H1 (cell line): ENCODE data around the gene ARAP2. TPM values are rescaled to one million over a fixed set of nuclear protein-coding genes. Genes with fewer than 3 reads are reported as not detected.

Experiments
- CTCF ChIA-PET: fragments of 300-600 bp; sonication (Branson Sonifier 250); formaldehyde crosslinking; loops from one replicate; lab custom pipeline; 2021; ENCODE audit not compliant: partially characterized antibody; lab: Charles Lee
- POLR2A ChIA-PET: fragments of 300-600 bp; sonication (Branson Sonifier 250); formaldehyde crosslinking; loops from one replicate; lab custom pipeline; 2021; ENCODE audit warnings: inconsistent platforms; ENCODE audit not compliant: partially characterized antibody; lab: Charles Lee
- DNase-seq, 2 experiments: peaks; one replicate each; pipeline versions ENCODE4 v3.0.0 to v3.0.0-alpha.2; 2010 to 2022; ENCODE audit warnings: low spot score in 2 of 2, low read depth in 1 of 2, mixed read lengths in 1 of 2
- FAIRE-seq: peaks from 2 replicates; lab custom pipeline; 2011; peaks lifted over from hg19 to GRCh38; lab: Jason Lieb, UNC
- H2AFZ ChIP-seq: 2 replicates; pipeline ENCODE4 v1.8.1; 2012; ENCODE audit warnings: low read length, inconsistent platforms
- H2AK5ac ChIP-seq: 2 replicates; pipeline ENCODE4 v1.6.1; 2013; ENCODE audit warnings: low read depth, low read length
- H2BK120ac ChIP-seq: replicated peaks from 2 replicates; pipeline ENCODE3; 2013; ENCODE audit warnings: low read depth, low read length, inconsistent platforms
- H2BK12ac ChIP-seq: 2 replicates; pipeline ENCODE4 v1.6.1; 2013; ENCODE audit warnings: low read depth, low read length
- H2BK15ac ChIP-seq: 2 replicates; pipeline ENCODE4 v1.6.1; 2013; ENCODE audit warnings: low read length
- H2BK20ac ChIP-seq: 2 replicates; pipeline ENCODE4 v1.6.1; 2013; ENCODE audit warnings: low read length
- H2BK5ac ChIP-seq: 2 replicates; pipeline ENCODE4 v1.6.1; 2013; ENCODE audit warnings: low read depth, low read length
- H3K14ac ChIP-seq: 2 replicates; pipeline ENCODE4 v1.6.1; 2013; ENCODE audit warnings: inconsistent platforms; ENCODE audit not compliant: insufficient read length
- H3K18ac ChIP-seq: 2 replicates; pipeline ENCODE4 v1.6.1; 2013; ENCODE audit warnings: low read length; ENCODE audit errors: extremely low read depth
- H3K23ac ChIP-seq: 2 replicates; pipeline ENCODE4 v1.6.1; 2013; ENCODE audit warnings: inconsistent platforms; ENCODE audit not compliant: insufficient read length
- H3K23me2 ChIP-seq: 2 replicates; pipeline ENCODE4 v1.6.1; 2013; ENCODE audit warnings: low read depth, low read length
- H3K27ac ChIP-seq: 2 replicates; pipeline ENCODE4 v1.6.1; 2011; ENCODE audit warnings: low read depth, low read length, inconsistent platforms
- H3K27me3 ChIP-seq, 4 experiments: replicated peaks in 1 of 4; 1 replicate in 1 of 4; 2 replicates in 3 of 4; pipeline versions ENCODE4 v1.6.1 to v1.8.1; 2011 to 2013; ENCODE audit warnings: low read length in 3 of 4, mild to moderate bottlenecking in 3 of 4, inconsistent platforms in 2 of 4, mixed read lengths in 2 of 4, moderate library complexity in 1 of 4; ENCODE audit not compliant: control insufficient read depth in 3 of 4, insufficient read depth in 3 of 4; ENCODE audit errors: extremely low read depth in 1 of 4
- H3K36me3 ChIP-seq, 4 experiments: 2 replicates each; pipeline versions ENCODE4 v1.6.1 to v1.8.1; 2011 to 2013; ENCODE audit warnings: mild to moderate bottlenecking in 4 of 4, low read length in 3 of 4, moderate library complexity in 2 of 4, control low read depth in 1 of 4, inconsistent platforms in 1 of 4; ENCODE audit not compliant: insufficient read depth in 4 of 4, control insufficient read depth in 2 of 4
- H3K4ac ChIP-seq: replicated peaks from 2 replicates; pipeline ENCODE3; 2013; ENCODE audit warnings: low read length, low read depth, mixed read lengths, inconsistent platforms; ENCODE audit not compliant: insufficient read length
- H3K4me1 ChIP-seq, 4 experiments: replicated peaks in 1 of 4; 1 replicate in 1 of 4; 2 replicates in 3 of 4; pipeline versions ENCODE4 v1.6.1 to v1.8.1; 2011 to 2013; ENCODE audit warnings: low read length in 3 of 4, inconsistent platforms in 2 of 4, mixed read lengths in 1 of 4; ENCODE audit not compliant: insufficient read depth in 4 of 4, control insufficient read depth in 3 of 4
- H3K4me2 ChIP-seq, 2 experiments: 2 replicates each; pipeline versions ENCODE4 v1.6.1 to v1.8.1; 2011 to 2013; ENCODE audit warnings: low read depth in 2 of 2, low read length in 2 of 2, control low read depth in 1 of 2, inconsistent platforms in 1 of 2, mild to moderate bottlenecking in 1 of 2; ENCODE audit not compliant: insufficient read depth in 1 of 2
- H3K4me3 ChIP-seq, 4 experiments: fragments of 200-600, 300-600 bp in 1 of 4; sonication (generic), shearing (Covaris generic), sonication (Bioruptor Twin) in 1 of 4; 2 replicates each; pipeline versions ENCODE4 v1.5.1 to v1.8.1; 2011 to 2016; ENCODE audit warnings: low read length in 4 of 4, low read depth in 3 of 4, control low read depth in 2 of 4, inconsistent platforms in 2 of 4, mild to moderate bottlenecking in 2 of 4, mixed read lengths in 1 of 4, moderate library complexity in 1 of 4; ENCODE audit not compliant: insufficient read depth in 2 of 4; ENCODE audit errors: extremely low read depth in 1 of 4
- H3K56ac ChIP-seq: replicated peaks from 2 replicates; pipeline ENCODE3; 2013; ENCODE audit warnings: low read depth, mild to moderate bottlenecking, mixed read lengths, low read length, inconsistent platforms; ENCODE audit not compliant: insufficient read length
- H3K79me1 ChIP-seq: 2 replicates; pipeline ENCODE4 v1.6.1; 2013; ENCODE audit warnings: low read depth, low read length, control low read depth
- H3K79me2 ChIP-seq, 2 experiments: 2 replicates each; pipeline versions ENCODE4 v1.6.1 to v1.8.1; 2012 to 2013; ENCODE audit warnings: low read length in 2 of 2, mild to moderate bottlenecking in 2 of 2, inconsistent platforms in 1 of 2; ENCODE audit not compliant: insufficient read depth in 2 of 2, control insufficient read depth in 1 of 2
- H3K9ac ChIP-seq, 4 experiments: replicated peaks in 1 of 4; 1 replicate in 1 of 4; 2 replicates in 3 of 4; pipeline versions ENCODE4 v1.6.1 to v1.8.1; 2011 to 2013; ENCODE audit warnings: low read depth in 3 of 4, low read length in 3 of 4, control low read depth in 2 of 4, mild to moderate bottlenecking in 2 of 4, moderate library complexity in 2 of 4, inconsistent platforms in 1 of 4; ENCODE audit errors: extremely low read depth in 1 of 4
- H3K9me3 ChIP-seq, 2 experiments: 2 replicates each; pipeline versions ENCODE4 v1.6.1 to v1.8.1; 2012 to 2013; ENCODE audit warnings: mild to moderate bottlenecking in 2 of 2, moderate library complexity in 2 of 2, control low read depth in 1 of 2, inconsistent platforms in 1 of 2, low read depth in 1 of 2, low read length in 1 of 2, mixed read lengths in 1 of 2; ENCODE audit not compliant: insufficient read depth in 2 of 2
- H4K20me1 ChIP-seq, 2 experiments: replicated peaks in 1 of 2; 2 replicates each; pipeline versions ENCODE3 to v1.8.1; 2011 to 2013; ENCODE audit warnings: inconsistent platforms in 2 of 2, low read length in 2 of 2, mild to moderate bottlenecking in 1 of 2; ENCODE audit not compliant: insufficient read depth in 2 of 2, control insufficient read depth in 1 of 2
- H4K5ac ChIP-seq: 2 replicates; pipeline ENCODE4 v1.6.1; 2013; ENCODE audit warnings: low read length, low read depth, mixed read lengths, inconsistent platforms; ENCODE audit not compliant: insufficient read length
- H4K8ac ChIP-seq: 2 replicates; pipeline ENCODE4 v1.8.0; 2013; ENCODE audit warnings: mild to moderate bottlenecking, moderate library complexity, low read length, inconsistent platforms; ENCODE audit not compliant: insufficient read depth; ENCODE audit errors: extremely low read depth
- H4K91ac ChIP-seq: replicated peaks from 2 replicates; pipeline ENCODE3; 2013; ENCODE audit warnings: low read length, mixed read lengths, inconsistent platforms; ENCODE audit not compliant: insufficient read length
- FOSL1 ChIP-seq: IDR thresholded peaks from 2 replicates; pipeline ENCODE4 v1.6.1; 2011; ENCODE audit warnings: mild to moderate bottlenecking, low read depth, low read length, moderate library complexity; ENCODE audit not compliant: insufficient read depth
- JUND ChIP-seq: IDR thresholded peaks from 2 replicates; pipeline ENCODE4 v1.6.1; 2011; ENCODE audit warnings: mild to moderate bottlenecking, improper control_type of control experiment, low read length
- POLR2A ChIP-seq, 2 experiments: IDR thresholded peaks; 1 replicate in 1 of 2; 2 replicates in 1 of 2; pipeline ENCODE4 v1.6.1; 2011; ENCODE audit warnings: low read depth in 2 of 2, low read length in 2 of 2, mild to moderate bottlenecking in 2 of 2; ENCODE audit errors: control extremely low read depth in 1 of 2
- POU5F1 ChIP-seq: IDR thresholded peaks from 2 replicates; pipeline ENCODE4 v1.6.1; 2011; ENCODE audit warnings: low read depth, mild to moderate bottlenecking, low read length, moderate library complexity
- RFX5 ChIP-seq: IDR thresholded peaks from 2 replicates; pipeline ENCODE4 v1.6.1; 2011; ENCODE audit warnings: low read depth, low read length, improper control_type of control experiment, borderline replicate concordance
- SUZ12 ChIP-seq: fragments of 200-600 bp; sonication (generic); IDR thresholded peaks from 2 replicates; pipeline ENCODE4 v1.6.1; 2012; ENCODE audit warnings: mild to moderate bottlenecking, inconsistent platforms, low read length, moderate library complexity, mixed read lengths
- TCF12 ChIP-seq: IDR thresholded peaks from 2 replicates; pipeline ENCODE4 v1.6.1; 2011; ENCODE audit warnings: low read depth, mild to moderate bottlenecking, low read length
- WGBS, 2 experiments: shearing (Covaris generic) in 1 of 2; methylation state at CpG; one replicate each; pipeline versions ENCODE4 v1.1.6 to v1.1.7; 2013 to 2015; ENCODE audit warnings: low lambda C conversion rate in 2 of 2, mixed read lengths in 2 of 2, inconsistent platforms in 1 of 2, low coverage in 1 of 2, missing lambda C conversion rate in 1 of 2; ENCODE audit not compliant: insufficient replicate concordance in 2 of 2, insufficient coverage in 1 of 2, insufficient read length in 1 of 2; ENCODE audit errors: extremely low coverage in 1 of 2, missing lambda C conversion rate in 1 of 2; 5-methylcytosine and 5-hydroxymethylcytosine counted together
- polyA plus RNA-seq, 7 experiments: library from polyadenylated mRNA; depleted of rRNA in 3 of 7; stranded (reverse) in 5 of 7; unstranded in 2 of 7; fragments of >200 nt in 5 of 7; fragments of 200-250 nt in 2 of 7; gene quantifications; 1 replicate in 5 of 7; 2 replicates in 1 of 7; 4 replicates in 1 of 7; pipeline versions ENCODE4 v1.2.1 to v1.2.3, GENCODE V29; 2011 to 2013; ENCODE audit warnings: missing spikeins in 2 of 7, mixed read lengths in 2 of 7
- total RNA-seq: library from RNA; stranded (reverse); fragmentation: NEBNext Ultra II Directional; extraction: Animal tissue kit (Norgen Biotek cat#: 25700); gene quantifications from 2 replicates; pipeline ENCODE4 v1.2.1, GENCODE V29; 2021
- TF ChIP-seq, protein P1 (sequence below): IDR thresholded peaks from 2 replicates; pipeline ENCODE4 v1.6.1; 2012; ENCODE audit warnings: low read length, inconsistent platforms

The ARAP2 gene
- total and polyA plus RNA-seq, 2 of the 8 experiments (the other 6 are each of a cell fraction or from before 2014, with no cell fraction given), result 0.15 to 2.3 TPM

- Histone ChIP-seq H3K23ac (no peak overlapping the region), H3K4me2 (no peak overlapping the region), H2BK15ac (no peak overlapping the region), H2BK120ac (no peak overlapping the region), H3K9me3 (no peaks in the 10 kb centered on the region), H2BK5ac (no peak overlapping the region), H3K4ac (no peak overlapping the region), H2AK5ac (no peak overlapping the region), H3K4me1 (no peaks in the 10 kb centered on the region), H3K56ac (no peak overlapping the region), H4K8ac (no peak overlapping the region), H2BK12ac (no peak overlapping the region), H4K5ac (no peak overlapping the region), H3K79me2 (no peaks in the 10 kb centered on the region), H4K20me1 (no peaks in the 10 kb centered on the region), H3K27me3 (no peaks in the 10 kb centered on the region), H3K18ac (no peak overlapping the region), H3K79me1 (no peaks in the 10 kb centered on the region; the same call in 1 of the 2 replicates), H4K91ac (no peak overlapping the region), H3K36me3 (no peaks in the 10 kb centered on the region), H3K27ac (no peak overlapping the region), H2AFZ (no peak overlapping the region), H3K14ac (no peak overlapping the region), H3K9ac (no peak overlapping the region), H2BK20ac (no peak overlapping the region), H3K4me3 (no peak overlapping the region), H3K23me2 (no peaks in the 10 kb centered on the region)
- ChIA-PET POLR2A (interaction anchor here (1.5 kb wide), 1 partner anchor 8 kb away, joined by 3 read pairs; the partner anchor contains the start of gene ARAP2), CTCF (interaction anchor here (1.0 kb wide), 1 partner anchor 22 kb away, joined by 3 read pairs; no protein-coding TSS in a partner anchor)
- 79% methylated on average over 2 of the region's 2 CpGs; no CpG with 5 or more reads in 1 of the 2 experiments for WGBS, 2 experiments
- DNase-seq, result no peak
- FAIRE-seq, result no peak
- TF ChIP-seq POLR2A (IDR thresholded peaks at IDR 0.05; ENCODE audit: control extremely low read depth in 1 of 2, low read depth in 2 of 2, low read length in 2 of 2), result no peak
- TF ChIP-seq SUZ12, result no peak
- TF ChIP-seq, protein P1, sequence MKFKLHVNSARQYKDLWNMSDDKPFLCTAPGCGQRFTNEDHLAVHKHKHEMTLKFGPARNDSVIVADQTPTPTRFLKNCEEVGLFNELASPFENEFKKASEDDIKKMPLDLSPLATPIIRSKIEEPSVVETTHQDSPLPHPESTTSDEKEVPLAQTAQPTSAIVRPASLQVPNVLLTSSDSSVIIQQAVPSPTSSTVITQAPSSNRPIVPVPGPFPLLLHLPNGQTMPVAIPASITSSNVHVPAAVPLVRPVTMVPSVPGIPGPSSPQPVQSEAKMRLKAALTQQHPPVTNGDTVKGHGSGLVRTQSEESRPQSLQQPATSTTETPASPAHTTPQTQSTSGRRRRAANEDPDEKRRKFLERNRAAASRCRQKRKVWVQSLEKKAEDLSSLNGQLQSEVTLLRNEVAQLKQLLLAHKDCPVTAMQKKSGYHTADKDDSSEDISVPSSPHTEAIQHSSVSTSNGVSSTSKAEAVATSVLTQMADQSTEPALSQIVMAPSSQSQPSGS, result no peak
- TF ChIP-seq TCF12, result no peak
- TF ChIP-seq JUND, result no peak
- no peak for TF ChIP-seq POU5F1
- TF ChIP-seq RFX5, result no peak
- TF ChIP-seq FOSL1, result no peak
These were observed 8.2 kb downstream of the ARAP2 start for GRCh38 chr4:36236159-36236558.
